Gastroesophageal sphincter (tissue), 4 donors: ENCODE results near the gene CALY. TPM values are rescaled to one million over a fixed set of nuclear protein-coding genes. Genes with fewer than 3 reads are reported as not detected.

Source experiments
- ATAC-seq: fragments of 150-250 bp; one replicate; pipeline ENCODE4 v1.9.1; 2016; ENCODE audit warnings: mild to moderate bottlenecking, moderate library complexity
- H3K27ac ChIP-seq, 4 donors: fragments of 200-600 bp; sonication (generic) in 3 of 4; 1 replicate in 3 of 4; 2 replicates in 1 of 4; pipeline ENCODE4 v1.5.1; 2016 to 2019
- H3K27me3 ChIP-seq: fragments of 200-600 bp; sonication (generic); one replicate; pipeline ENCODE4 v1.5.1; 2019
- H3K36me3 ChIP-seq, 2 donors: fragments of 200-600 bp; sonication (generic); one replicate each; pipeline ENCODE4 v1.5.1; 2019; ENCODE audit warnings: control low read depth in 1 of 2
- H3K4me1 ChIP-seq, 3 donors: fragments of 200-600 bp; sonication (generic); 1 replicate in 2 of 3; 2 replicates in 1 of 3; pipeline ENCODE4 v1.5.1; 2016 to 2019; ENCODE audit warnings: control low read depth in 2 of 3
- H3K4me3 ChIP-seq, 2 donors: fragments of 200-600 bp; sonication (generic); one replicate each; pipeline ENCODE4 v1.5.1; 2019; ENCODE audit warnings: mild to moderate bottlenecking in 1 of 2, moderate library complexity in 1 of 2
- H3K9me3 ChIP-seq, 3 donors: fragments of 200-600 bp; sonication (generic); one replicate each; pipeline ENCODE4 v1.5.1; 2017 to 2019; ENCODE audit warnings: control low read depth in 2 of 3
- CTCF ChIP-seq, 4 experiments: fragments of 200-600 bp in 2 of 4; fragments of 450-650 bp in 2 of 4; sonication (generic) in 1 of 4; IDR thresholded peaks; one replicate each; pipeline ENCODE4 v1.5.1; 2017 to 2019; ENCODE audit warnings: antibody characterized with exemption in 4 of 4, mild to moderate bottlenecking in 2 of 4, moderate library complexity in 2 of 4
- EP300 ChIP-seq: sonication (generic); formaldehyde crosslinking; IDR thresholded peaks from one replicate; pipeline ENCODE4 v1.6.1; 2017; ENCODE audit warnings: antibody characterized with exemption, mild to moderate bottlenecking
- POLR2A ChIP-seq, 2 donors: fragments of 450-650 bp; IDR thresholded peaks; one replicate each; pipeline ENCODE4 v1.6.1; 2017; ENCODE audit warnings: antibody characterized with exemption in 2 of 2, mild to moderate bottlenecking in 2 of 2, moderate library complexity in 1 of 2
- POLR2AphosphoS5 ChIP-seq: sonication (generic); formaldehyde crosslinking; IDR thresholded peaks from one replicate; pipeline ENCODE4 v1.6.1; 2017; ENCODE audit warnings: antibody characterized with exemption
- WGBS, 2 donors: methylation state at CpG; one replicate each; pipeline ENCODE4 v1.1.5; 2018; ENCODE audit warnings: low coverage in 1 of 2; 5-methylcytosine and 5-hydroxymethylcytosine counted together
- total RNA-seq, 4 donors: library from RNA; depleted of rRNA; stranded (reverse); fragments of >200 nt; gene quantifications; one replicate each; pipeline ENCODE4 v1.1.0, GENCODE V29; 2016

Gene CALY
- total RNA-seq, 4 donors from 2014 or later = 0.47 to 1.5 (median 1.5) TPM; not detected in 1

DNA sequence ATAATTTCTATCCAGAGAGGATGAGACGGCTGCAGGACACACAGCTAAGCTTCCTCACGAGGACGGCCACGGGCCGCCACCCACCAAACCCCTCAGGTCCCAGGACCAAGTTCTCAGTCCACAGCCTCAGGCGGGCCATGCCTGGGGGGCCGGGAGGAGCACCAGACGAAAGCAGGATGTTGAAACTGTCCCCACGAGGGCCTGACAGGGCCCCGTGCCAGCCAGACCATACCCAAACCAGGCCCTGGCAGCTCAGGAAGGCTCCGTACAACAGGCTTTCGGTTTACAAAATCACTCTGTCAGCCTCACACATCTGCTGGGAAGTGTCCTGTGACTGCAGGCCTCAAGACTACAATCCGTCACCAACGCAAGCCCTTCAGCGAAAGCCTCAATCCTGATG is 42.5 kb downstream of the CALY start:
- Histone ChIP-seq H3K27me3 (no peaks in the 10 kb centered on the region), H3K36me3 (peaks cover 0 to 89% of the 10 kb centered on the region in 2 donors), H3K9me3 (no peaks in the 10 kb centered on the region), H3K27ac (no peak overlapping the region), H3K4me3 (no peak overlapping the region), H3K4me1 (no peaks in the 10 kb centered on the region)
- ATAC-seq = peak; percentile 46
- no peak for TF ChIP-seq POLR2AphosphoS5
- no peak for TF ChIP-seq CTCF (IDR thresholded peaks at IDR 0.05)
- TF ChIP-seq POLR2A (IDR thresholded peaks at IDR 0.05) = no peak
- no peak for TF ChIP-seq EP300
- WGBS, 2 donors = 89 to 90% methylated on average over 3 to 12 of the region's 15 CpGs

DNA sequence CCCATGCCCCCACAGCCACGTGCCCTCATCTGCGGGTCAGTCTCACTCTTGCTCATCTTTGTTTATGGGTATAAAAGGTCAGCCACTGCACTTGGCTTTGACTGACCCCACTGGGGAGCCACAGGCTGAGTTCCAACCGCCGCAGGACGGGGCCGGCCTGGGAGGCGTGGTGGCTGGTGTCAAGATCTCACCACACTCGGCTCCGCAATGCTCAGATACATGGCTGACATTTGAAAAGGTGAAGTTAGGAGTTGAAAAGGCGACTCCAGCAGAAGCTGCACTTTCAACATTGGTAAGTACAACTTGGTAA is 42.9 kb downstream of the CALY start:
- peak overlapping the region in 1 of 4 donors; percentile 7 for H3K27ac ChIP-seq
- peaks cover 0 to 89% of the 10 kb centered on the region in 2 donors for H3K36me3 ChIP-seq
- 70 to 100% methylated on average over 2 of the region's 10 CpGs for WGBS, 2 donors

GRCh38 chr10:133292919-133293809 is 43.5 kb downstream of the CALY start:
- Histone ChIP-seq H3K4me3 (no peak overlapping the region), H3K9me3 (no peaks in the 10 kb centered on the region), H3K36me3 (peaks cover 0 to 89% of the 10 kb centered on the region in 2 donors), H3K27ac (peak overlapping the region in 1 of 4 donors; percentile 7), H3K4me1 (no peaks in the 10 kb centered on the region), H3K27me3 (no peaks in the 10 kb centered on the region)
- ATAC-seq = peak; percentile 11
- TF ChIP-seq POLR2A (IDR thresholded peaks at IDR 0.05) (no peak), POLR2AphosphoS5 (no peak), CTCF (IDR thresholded peaks at IDR 0.05) (no peak), EP300 (no peak)
- WGBS, 2 donors = 0 to 89% methylated on average over 1 to 7 of the region's 38 CpGs

More for the DNA sequence above, 42.9 kb downstream of the CALY start:
- Histone ChIP-seq H3K27me3 (no peaks in the 10 kb centered on the region), H3K4me1 (no peaks in the 10 kb centered on the region), H3K9me3 (no peaks in the 10 kb centered on the region), H3K4me3 (no peak overlapping the region)
- ATAC-seq = no peak
- TF ChIP-seq POLR2A (IDR thresholded peaks at IDR 0.05) (no peak), EP300 (no peak), POLR2AphosphoS5 (no peak), CTCF (IDR thresholded peaks at IDR 0.05) (no peak)

DNA sequence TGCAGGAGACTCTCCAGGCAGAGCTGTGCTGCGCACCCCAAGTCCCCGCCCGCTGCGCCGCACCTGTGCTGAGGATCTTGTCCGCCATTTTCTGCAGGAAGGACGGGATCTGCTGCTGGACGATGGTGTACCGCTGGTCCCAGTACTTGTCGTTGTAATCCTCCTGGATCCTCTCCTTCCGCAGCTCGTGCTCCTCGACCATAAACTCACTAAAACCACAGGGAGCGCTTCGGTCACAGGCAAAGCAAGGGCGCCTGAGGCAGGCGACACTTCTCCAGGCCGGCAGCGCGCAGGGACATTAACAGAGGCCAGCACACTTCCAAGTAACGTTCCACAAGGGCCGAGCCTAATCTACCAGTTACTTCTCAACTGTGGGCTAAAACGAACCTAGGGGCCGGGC is 46.9 kb downstream of the CALY start:
- H3K27ac ChIP-seq = no peak overlapping the region
- no peak for ATAC-seq

More for the DNA sequence above, 46.9 kb downstream of the CALY start:
- H3K4me3 ChIP-seq = no peak overlapping the region
- no peaks in the 10 kb centered on the region for H3K27me3 ChIP-seq
- H3K9me3 ChIP-seq = no peaks in the 10 kb centered on the region
- H3K4me1 ChIP-seq = no peaks in the 10 kb centered on the region
- TF ChIP-seq EP300 (no peak), POLR2AphosphoS5 (no peak), CTCF (IDR thresholded peaks at IDR 0.05) (no peak), POLR2A (IDR thresholded peaks at IDR 0.05) (no peak)
- peaks cover 0 to 89% of the 10 kb centered on the region in 2 donors for H3K36me3 ChIP-seq
- 100% methylated on average over 5 of the region's 24 CpGs; no CpG with 5 or more reads in 1 of the 2 donors for WGBS, 2 donors
